H9 (cell line): Measurements from ENCODE around the gene TXNDC8. TPM values are rescaled to one million over a fixed set of nuclear protein-coding genes. Genes with fewer than 3 reads are reported as not detected.

Experiments
- DNase-seq: peaks from one replicate; pipeline ENCODE4 v3.0.0-alpha.2; 2017
- H2AFZ ChIP-seq: one replicate; pipeline ENCODE4 v1.6.1; 2013; ENCODE audit warnings: mild to moderate bottlenecking, low read length, control low read depth, moderate library complexity
- H2AK5ac ChIP-seq: 2 replicates; pipeline ENCODE4 v1.6.1; 2013; ENCODE audit warnings: low read length, control low read depth, mixed read lengths; ENCODE audit not compliant: insufficient read length
- H2BK120ac ChIP-seq: one replicate; pipeline ENCODE4 v1.6.1; 2013; ENCODE audit warnings: low read depth, mild to moderate bottlenecking, low read length, control low read depth, inconsistent platforms; ENCODE audit not compliant: poor library complexity, severe bottlenecking
- H2BK12ac ChIP-seq: 2 replicates; pipeline ENCODE4 v1.6.1; 2013; ENCODE audit warnings: low read length, control low read depth, mixed read lengths, low read depth; ENCODE audit not compliant: insufficient read length
- H2BK15ac ChIP-seq: 2 replicates; pipeline ENCODE4 v1.6.1; 2013; ENCODE audit warnings: low read depth, low read length, control low read depth
- H2BK20ac ChIP-seq: one replicate; pipeline ENCODE4 v1.6.1; 2013; ENCODE audit warnings: low read depth, mild to moderate bottlenecking, low read length, control low read depth, inconsistent platforms; ENCODE audit not compliant: poor library complexity, severe bottlenecking
- H2BK5ac ChIP-seq: 2 replicates; pipeline ENCODE4 v1.6.1; 2013; ENCODE audit warnings: low read length, control low read depth, mixed read lengths; ENCODE audit not compliant: insufficient read length
- H3K14ac ChIP-seq: 2 replicates; pipeline ENCODE4 v1.6.1; 2013; ENCODE audit warnings: low read length, control low read depth; ENCODE audit not compliant: insufficient read depth
- H3K18ac ChIP-seq: 2 replicates; pipeline ENCODE4 v1.6.1; 2013; ENCODE audit warnings: low read depth, mild to moderate bottlenecking, mixed read lengths, low read length, control low read depth; ENCODE audit not compliant: insufficient read length
- H3K23ac ChIP-seq: 2 replicates; pipeline ENCODE4 v1.6.1; 2013; ENCODE audit warnings: low read length, control low read depth, mixed read lengths, low read depth; ENCODE audit not compliant: insufficient read length
- H3K23me2 ChIP-seq: 2 replicates; pipeline ENCODE4 v1.6.1; 2013; ENCODE audit warnings: low read depth, mild to moderate bottlenecking, mixed read lengths, low read length, control low read depth; ENCODE audit not compliant: insufficient read length, poor library complexity, severe bottlenecking
- H3K27ac ChIP-seq: 2 replicates; pipeline ENCODE4 v1.5.1; 2013; ENCODE audit warnings: low read length, control low read depth, mixed read lengths, low read depth; ENCODE audit not compliant: insufficient read length
- H3K27me3 ChIP-seq: 2 replicates; pipeline ENCODE4 v1.6.1; 2013; ENCODE audit warnings: low read length, control low read depth, inconsistent platforms; ENCODE audit not compliant: insufficient read depth
- H3K4ac ChIP-seq: 2 replicates; pipeline ENCODE4 v1.6.1; 2013; ENCODE audit warnings: low read depth, mild to moderate bottlenecking, control low read depth, inconsistent platforms, low read length, moderate library complexity
- H3K4me1 ChIP-seq: 2 replicates; pipeline ENCODE4 v1.6.1; 2013; ENCODE audit warnings: low read length, control low read depth, inconsistent platforms; ENCODE audit not compliant: insufficient read depth
- H3K4me2 ChIP-seq: 2 replicates; pipeline ENCODE4 v1.6.1; 2013; ENCODE audit warnings: low read length, control low read depth, mixed read lengths; ENCODE audit not compliant: insufficient read length, insufficient read depth
- H3K56ac ChIP-seq: 2 replicates; pipeline ENCODE4 v1.6.1; 2013; ENCODE audit warnings: low read depth, mild to moderate bottlenecking, mixed read lengths, low read length, control low read depth; ENCODE audit not compliant: insufficient read length
- H3K79me1 ChIP-seq: 2 replicates; pipeline ENCODE4 v1.6.1; 2013; ENCODE audit warnings: low read depth, mild to moderate bottlenecking, moderate library complexity, low read length, control low read depth, inconsistent platforms; ENCODE audit not compliant: insufficient read depth, poor library complexity, severe bottlenecking
- H3K79me2 ChIP-seq: 2 replicates; pipeline ENCODE4 v1.6.1; 2013; ENCODE audit warnings: low read length, control low read depth, inconsistent platforms; ENCODE audit not compliant: insufficient read depth
- H3K9ac ChIP-seq: 2 replicates; pipeline ENCODE4 v1.6.1; 2013; ENCODE audit warnings: low read length, control low read depth, mixed read lengths; ENCODE audit not compliant: insufficient read length; ENCODE audit errors: extremely low read depth
- H3K9me3 ChIP-seq: one replicate; pipeline ENCODE4 v1.6.1; 2013; ENCODE audit warnings: low read depth, low read length, inconsistent platforms; ENCODE audit not compliant: control insufficient read depth
- H3T11ph ChIP-seq: one replicate; pipeline ENCODE4 v1.6.1; 2013; ENCODE audit warnings: mild to moderate bottlenecking, low read length, control low read depth, inconsistent platforms
- H4K20me1 ChIP-seq: one replicate; pipeline ENCODE4 v1.6.1; 2013; ENCODE audit not compliant: control insufficient read depth, insufficient read length, insufficient read depth
- H4K5ac ChIP-seq: 2 replicates; pipeline ENCODE4 v1.6.1; 2013; ENCODE audit warnings: low read depth, mild to moderate bottlenecking, mixed read lengths, low read length, control low read depth; ENCODE audit not compliant: insufficient read length
- H4K8ac ChIP-seq: replicated peaks from 2 replicates; pipeline ENCODE4 v1.6.1; 2013; ENCODE audit warnings: low read length, control low read depth, mixed read lengths, low read depth; ENCODE audit not compliant: insufficient read length
- H4K91ac ChIP-seq: 2 replicates; pipeline ENCODE4 v1.6.1; 2013; ENCODE audit warnings: low read depth, mild to moderate bottlenecking, moderate library complexity, mixed read lengths, low read length, control low read depth; ENCODE audit not compliant: insufficient read length
- H3K27ac Mint-ChIP-seq, 3 experiments: 2 replicates in 2 of 3; 3 replicates in 1 of 3; pipeline ENCODE4 v1.8.0; 2020 to 2021; ENCODE audit warnings: mixed read lengths in 3 of 3, mild to moderate bottlenecking in 1 of 3, moderate library complexity in 1 of 3
- H3K27me3 Mint-ChIP-seq: 2 replicates; pipeline ENCODE4 v1.8.0; 2021; ENCODE audit warnings: low read depth, mild to moderate bottlenecking, moderate library complexity, mixed read lengths
- H3K36me3 Mint-ChIP-seq, 3 experiments: 2 replicates in 2 of 3; 3 replicates in 1 of 3; pipeline ENCODE4 v1.8.0; 2020 to 2021; ENCODE audit warnings: low read depth in 3 of 3, mixed read lengths in 3 of 3; ENCODE audit not compliant: insufficient read depth in 1 of 3
- H3K4me1 Mint-ChIP-seq, 2 experiments: 2 replicates each; pipeline ENCODE4 v1.8.0; 2020; ENCODE audit warnings: mixed read lengths in 2 of 2
- H3K4me3 Mint-ChIP-seq, 2 experiments: 2 replicates in 1 of 2; 3 replicates in 1 of 2; pipeline ENCODE4 v1.8.0; 2020 to 2021; ENCODE audit warnings: mild to moderate bottlenecking in 2 of 2, mixed read lengths in 2 of 2, moderate library complexity in 1 of 2
- H3K9me3 Mint-ChIP-seq, 2 experiments: 2 replicates in 1 of 2; 3 replicates in 1 of 2; pipeline ENCODE4 v1.8.0; 2020; ENCODE audit warnings: mild to moderate bottlenecking in 2 of 2, mixed read lengths in 2 of 2, moderate library complexity in 1 of 2
- CTCF ChIP-seq: fragments of 200-600 bp; sonication (generic); conservative IDR thresholded peaks from 3 replicates; pipeline ENCODE4 v1.8.0; 2021; ENCODE audit warnings: antibody characterized with exemption, mild to moderate bottlenecking
- WGBS: extraction: QIAGEN DNeasy Blood & Tissue Kit; methylation state at CpG from one replicate; pipeline ENCODE4 v1.1.7; 2013; ENCODE audit warnings: missing lambda C conversion rate, low lambda C conversion rate, mixed read lengths; ENCODE audit not compliant: insufficient read length; ENCODE audit errors: extremely low coverage; 5-methylcytosine and 5-hydroxymethylcytosine counted together
- total RNA-seq: library from RNA; stranded (reverse); gene quantifications from 2 replicates; pipeline ENCODE4 v1.2.1, GENCODE V29; 2021

The TXNDC8 gene
- total RNA-seq, 1 experiment from 2014 or later = not detected

- Histone ChIP-seq H2BK15ac (no peak overlapping the region), H2BK120ac (no peak overlapping the region), H3T11ph (no peak overlapping the region), H4K5ac (no peak overlapping the region), H3K4me1 (no peaks in the 10 kb centered on the region), H3K27me3 (no peaks in the 10 kb centered on the region), H3K18ac (no peak overlapping the region), H3K9ac (no peak overlapping the region), H3K27ac (no peak overlapping the region), H3K23ac (no peak overlapping the region), H3K14ac (no peak overlapping the region), H4K91ac (no peak overlapping the region), H4K8ac (no peak overlapping the region), H2BK20ac (no peak overlapping the region), H3K23me2 (no peaks in the 10 kb centered on the region), H3K4ac (no peak overlapping the region), H2AK5ac (no peak overlapping the region), H3K4me2 (no peak overlapping the region), H4K20me1 (no peaks in the 10 kb centered on the region), H2AFZ (no peak overlapping the region), H2BK5ac (no peak overlapping the region), H2BK12ac (no peak overlapping the region), H3K79me2 (no peaks in the 10 kb centered on the region), H3K9me3 (no peaks in the 10 kb centered on the region), H3K56ac (no peak overlapping the region), H3K79me1 (no peaks in the 10 kb centered on the region)
- no peaks in the 10 kb centered on the region for H3K9me3 Mint-ChIP-seq
- WGBS = no CpG with 5 or more reads among the region's 3 CpGs
- H3K27me3 Mint-ChIP-seq = no peaks in the 10 kb centered on the region
- no peak for DNase-seq
- H3K36me3 Mint-ChIP-seq = no peaks in the 10 kb centered on the region
- no peak for TF ChIP-seq CTCF
- H3K4me3 Mint-ChIP-seq = no peak overlapping the region
- H3K4me1 Mint-ChIP-seq = no peaks in the 10 kb centered on the region
- no peak overlapping the region for H3K27ac Mint-ChIP-seq
Observed at GRCh38 chr9:110276781-110277180, 60.9 kb downstream of the TXNDC8 start.
